ENCODE data around the gene PARD3. TPM values are rescaled to one million over a fixed set of nuclear protein-coding genes. Genes with fewer than 3 reads are reported as not detected.
A peak's percentile ranks its signal among the peaks of the same experiment; 100 is the strongest.

Gene PARD3
- polyA plus RNA-seq, 2 of the 4 experiments (the other 2 are of a cell fraction): 110 to 200 TPM

DNA sequence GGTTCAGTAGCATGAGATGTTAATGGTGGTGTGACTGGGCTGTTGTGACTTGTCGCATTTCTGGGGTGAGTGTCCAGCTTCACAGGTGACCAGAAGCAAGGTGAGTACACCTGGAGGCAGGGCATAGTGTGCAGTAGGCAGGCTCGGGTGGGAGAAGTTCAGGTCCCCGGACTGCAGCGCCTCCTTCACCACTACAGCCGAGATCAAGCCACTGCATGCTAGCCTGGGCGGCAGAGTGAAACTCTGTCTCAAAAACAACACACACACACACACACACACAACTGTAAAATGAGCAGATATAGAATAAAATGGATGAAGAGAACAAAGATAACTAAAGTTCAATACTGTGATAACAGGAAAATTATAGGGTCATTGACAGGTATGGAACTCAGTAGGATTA lies 11.1 kb upstream of the PARD3 start:
- FAIRE-seq: no peak
- 67% methylated on average over 6 of the region's 6 CpGs for WGBS (ENCODE audit: missing lambda C conversion rate)
- POLR2A ChIA-PET: no interaction called here
- peak; percentile 56 to 62; a peak in 3 of 6 replicates for ATAC-seq
- H3K4me1 ChIP-seq: no peaks in the 10 kb centered on the region; the same call in 2 of the 3 replicates
- H3K9me3 ChIP-seq: no peaks in the 10 kb centered on the region
- CTCF ChIA-PET: interaction anchor here (0.6 to 1.4 kb wide), 2 partner anchors 9 to 16 kb away, joined by 3 to 4 read pairs; no protein-coding TSS in a partner anchor
- no peak for DNase-seq (ENCODE audit: low read depth in 1 of 2, low spot score in 1 of 2)
- no peak overlapping the region for H3K27ac ChIP-seq
- H3K4me2 ChIP-seq: no peak overlapping the region
- H3K4me3 ChIP-seq: no peak overlapping the region
- no peak for TF ChIP-seq HDAC2 (IDR thresholded peaks at IDR 0.05)
- TF ChIP-seq FOXS1 (CRISPR knock-in tag; IDR thresholded peaks at IDR 0.05): no peak
- no peak for TF ChIP-seq CHD2 (IDR thresholded peaks at IDR 0.05; ENCODE audit: low read length, partially characterized antibody)
- TF ChIP-seq, protein P1, sequence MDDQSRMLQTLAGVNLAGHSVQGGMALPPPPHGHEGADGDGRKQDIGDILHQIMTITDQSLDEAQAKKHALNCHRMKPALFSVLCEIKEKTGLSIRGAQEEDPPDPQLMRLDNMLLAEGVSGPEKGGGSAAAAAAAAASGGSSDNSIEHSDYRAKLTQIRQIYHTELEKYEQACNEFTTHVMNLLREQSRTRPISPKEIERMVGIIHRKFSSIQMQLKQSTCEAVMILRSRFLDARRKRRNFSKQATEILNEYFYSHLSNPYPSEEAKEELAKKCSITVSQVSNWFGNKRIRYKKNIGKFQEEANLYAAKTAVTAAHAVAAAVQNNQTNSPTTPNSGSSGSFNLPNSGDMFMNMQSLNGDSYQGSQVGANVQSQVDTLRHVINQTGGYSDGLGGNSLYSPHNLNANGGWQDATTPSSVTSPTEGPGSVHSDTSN (IDR thresholded peaks at IDR 0.05): no peak
- TF ChIP-seq, protein P2, sequence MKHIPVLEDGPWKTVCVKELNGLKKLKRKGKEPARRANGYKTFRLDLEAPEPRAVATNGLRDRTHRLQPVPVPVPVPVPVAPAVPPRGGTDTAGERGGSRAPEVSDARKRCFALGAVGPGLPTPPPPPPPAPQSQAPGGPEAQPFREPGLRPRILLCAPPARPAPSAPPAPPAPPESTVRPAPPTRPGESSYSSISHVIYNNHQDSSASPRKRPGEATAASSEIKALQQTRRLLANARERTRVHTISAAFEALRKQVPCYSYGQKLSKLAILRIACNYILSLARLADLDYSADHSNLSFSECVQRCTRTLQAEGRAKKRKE (CRISPR knock-in tag; IDR thresholded peaks at IDR 0.05; ENCODE audit: low read depth): no peak
- no peak for TF ChIP-seq TP53 (CRISPR knock-in tag; IDR thresholded peaks at IDR 0.05)
- TF ChIP-seq KDM1A (IDR thresholded peaks at IDR 0.05; ENCODE audit: low read depth): no peak
- TF ChIP-seq SMC3 (IDR thresholded peaks at IDR 0.05): no peak
- no peak for TF ChIP-seq EHF (CRISPR knock-in tag; IDR thresholded peaks at IDR 0.05)
- TF ChIP-seq JUN (IDR thresholded peaks at IDR 0.05): no peak
- no peak for TF ChIP-seq MYC (IDR thresholded peaks at IDR 0.05; ENCODE audit: borderline replicate concordance, low read length)

DNA sequence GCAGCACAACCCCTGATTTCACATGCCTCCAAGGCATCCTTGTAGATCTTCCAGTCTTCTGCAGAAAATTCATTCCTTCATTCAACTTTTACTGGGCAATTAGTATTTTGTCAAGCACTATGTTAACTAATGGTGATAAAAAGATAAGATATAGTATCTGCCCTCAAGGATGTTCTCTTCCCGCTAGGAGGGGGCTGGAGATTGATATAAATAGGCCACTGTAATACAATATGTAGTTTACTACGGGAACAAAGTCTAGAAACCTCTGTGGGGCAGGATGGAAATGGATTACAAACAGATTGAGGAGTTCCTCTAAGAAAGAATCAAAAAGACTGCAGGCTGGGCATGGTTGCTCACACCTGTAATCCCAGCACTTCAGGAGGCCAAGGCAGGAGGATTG lies 10.3 kb upstream of the PARD3 start:
- ATAC-seq: no peak

DNA sequence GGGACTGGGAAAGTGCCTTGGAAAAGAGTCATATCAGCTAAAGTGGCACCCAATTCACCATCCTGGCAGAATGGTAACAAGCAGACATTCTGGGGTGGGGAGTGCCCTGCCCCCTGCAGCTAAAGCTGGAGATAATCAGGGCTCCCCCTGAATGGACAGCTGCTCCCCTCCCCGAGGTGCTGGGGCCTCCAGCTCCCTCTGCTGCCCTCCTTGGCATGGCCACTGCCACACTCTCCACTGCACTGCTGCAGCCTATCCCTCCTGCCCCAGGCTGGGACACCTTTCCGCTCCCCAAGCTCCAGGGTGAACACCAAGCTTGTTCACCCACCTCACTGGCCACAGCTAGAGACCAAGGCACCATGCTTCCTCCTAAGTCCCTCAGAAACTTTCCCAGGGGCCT lies 9.8 kb upstream of the PARD3 start:
- peak; percentile 94 to 95 for ATAC-seq
- CTCF ChIA-PET: interaction anchor here (0.6 to 2.5 kb wide), 14 partner anchors 10 to 225 kb away, joined by 3 to 15 read pairs (median 3); partner anchors contain the start of gene PARD3

More for the DNA sequence above, 10.3 kb upstream of the PARD3 start:
- whole genome bisulfite sequencing (ENCODE audit: missing lambda C conversion rate): 81% methylated on average over 2 of the region's 2 CpGs
- Histone ChIP-seq H3K4me2 (no peak overlapping the region), H3K4me1 (no peaks in the 10 kb centered on the region; the same call in 2 of the 3 replicates), H3K4me3 (no peak overlapping the region), H3K9me3 (no peaks in the 10 kb centered on the region), H3K27ac (no peak overlapping the region)
- DNase-seq (ENCODE audit: low read depth in 1 of 2, low spot score in 1 of 2): no peak
- ChIA-PET POLR2A (no interaction called here), CTCF (interaction anchor here (0.6 to 2.5 kb wide), 6 partner anchors 10 to 169 kb away, joined by 3 to 15 read pairs (median 4); partner anchors contain the start of gene PARD3)
- TF ChIP-seq ESRRA (IDR thresholded peaks at IDR 0.05; ENCODE audit: borderline replicate concordance, low read length): no peak
- TF ChIP-seq ZSCAN20 (CRISPR knock-in tag; IDR thresholded peaks at IDR 0.05): no peak
- no peak for TF ChIP-seq EHMT2 (IDR thresholded peaks at IDR 0.05; ENCODE audit: low read depth)
- TF ChIP-seq HOXB13 (CRISPR knock-in tag; IDR thresholded peaks at IDR 0.05; ENCODE audit: low read depth): no peak
- no peak for TF ChIP-seq RAD21 (conservative IDR thresholded peaks at IDR 0.05 in 1 of 2, IDR thresholded peaks at IDR 0.05 in 1 of 2)
- TF ChIP-seq RNF2 (IDR thresholded peaks at IDR 0.05; ENCODE audit: borderline replicate concordance, low read depth): no peak
- TF ChIP-seq HDAC2 (IDR thresholded peaks at IDR 0.05): no peak
- FAIRE-seq: no peak

More for the DNA sequence above, 9.8 kb upstream of the PARD3 start:
- Histone ChIP-seq H3K27ac (no peak overlapping the region), H3K4me3 (no peak overlapping the region), H3K9me3 (no peaks in the 10 kb centered on the region), H3K4me1 (no peaks in the 10 kb centered on the region; the same call in 2 of the 3 replicates), H3K4me2 (no peak overlapping the region)
- POLR2A ChIA-PET: no interaction called here
- peak in 1 of 2 experiments; percentile 31 for DNase-seq (ENCODE audit: low read depth in 1 of 2, low spot score in 1 of 2)
- TF ChIP-seq, protein P3, sequence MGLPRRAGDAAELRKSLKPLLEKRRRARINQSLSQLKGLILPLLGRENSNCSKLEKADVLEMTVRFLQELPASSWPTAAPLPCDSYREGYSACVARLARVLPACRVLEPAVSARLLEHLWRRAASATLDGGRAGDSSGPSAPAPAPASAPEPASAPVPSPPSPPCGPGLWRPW (IDR thresholded peaks at IDR 0.05): no peak
- peak; percentile 38 to 44; a peak in 3 of 5 replicates for TF ChIP-seq RAD21 (conservative IDR thresholded peaks at IDR 0.05 in 1 of 2, IDR thresholded peaks at IDR 0.05 in 1 of 2)
- TF ChIP-seq, protein P4, sequence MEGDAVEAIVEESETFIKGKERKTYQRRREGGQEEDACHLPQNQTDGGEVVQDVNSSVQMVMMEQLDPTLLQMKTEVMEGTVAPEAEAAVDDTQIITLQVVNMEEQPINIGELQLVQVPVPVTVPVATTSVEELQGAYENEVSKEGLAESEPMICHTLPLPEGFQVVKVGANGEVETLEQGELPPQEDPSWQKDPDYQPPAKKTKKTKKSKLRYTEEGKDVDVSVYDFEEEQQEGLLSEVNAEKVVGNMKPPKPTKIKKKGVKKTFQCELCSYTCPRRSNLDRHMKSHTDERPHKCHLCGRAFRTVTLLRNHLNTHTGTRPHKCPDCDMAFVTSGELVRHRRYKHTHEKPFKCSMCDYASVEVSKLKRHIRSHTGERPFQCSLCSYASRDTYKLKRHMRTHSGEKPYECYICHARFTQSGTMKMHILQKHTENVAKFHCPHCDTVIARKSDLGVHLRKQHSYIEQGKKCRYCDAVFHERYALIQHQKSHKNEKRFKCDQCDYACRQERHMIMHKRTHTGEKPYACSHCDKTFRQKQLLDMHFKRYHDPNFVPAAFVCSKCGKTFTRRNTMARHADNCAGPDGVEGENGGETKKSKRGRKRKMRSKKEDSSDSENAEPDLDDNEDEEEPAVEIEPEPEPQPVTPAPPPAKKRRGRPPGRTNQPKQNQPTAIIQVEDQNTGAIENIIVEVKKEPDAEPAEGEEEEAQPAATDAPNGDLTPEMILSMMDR (IDR thresholded peaks at IDR 0.05): peak; percentile 31; the same call in 2 of the 3 replicates
- no peak for TF ChIP-seq NPAS2 (CRISPR knock-in tag; IDR thresholded peaks at IDR 0.05; ENCODE audit: borderline replicate concordance)
- TF ChIP-seq SMC3 (IDR thresholded peaks at IDR 0.05): peak; percentile 40; the same call in 2 of the 3 replicates
- no peak for FAIRE-seq
- WGBS (ENCODE audit: missing lambda C conversion rate): 57% methylated on average over 2 of the region's 2 CpGs

All from A549 (cell line).